Measurements from ENCODE around the gene ETS1.

ETS1 gene

DNA sequence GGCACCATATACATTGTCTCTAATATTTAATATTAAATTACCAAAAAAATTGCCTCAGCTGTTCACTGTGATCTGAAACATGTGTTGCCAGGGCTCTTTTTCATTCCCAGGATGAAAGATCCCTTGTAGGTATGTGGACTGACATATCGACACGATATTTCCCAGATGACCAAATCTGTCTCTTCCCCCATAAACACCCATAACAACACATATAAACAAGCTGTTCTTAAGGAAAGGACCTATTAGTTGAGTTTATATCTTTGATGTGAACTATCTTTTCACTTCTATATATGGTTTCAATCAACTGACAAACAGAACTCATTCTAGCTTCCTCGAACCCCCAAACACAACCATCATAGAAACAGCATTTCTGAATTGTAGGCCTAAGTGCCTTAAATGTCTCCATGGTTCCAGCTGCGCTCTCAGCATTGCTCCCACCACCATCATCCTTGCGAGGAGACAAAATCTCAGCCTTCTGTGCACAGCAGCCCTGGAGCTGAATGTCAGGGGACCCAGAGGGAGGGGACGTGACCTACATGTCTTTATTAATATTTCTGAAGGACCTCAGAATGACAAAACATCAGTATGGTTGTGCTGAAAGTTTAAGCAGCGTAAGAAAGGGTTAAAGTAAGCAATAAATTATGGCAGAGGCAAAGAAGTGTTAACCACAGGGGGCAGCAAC lies 67.0 kb downstream of the ETS1 start:
- peak overlapping the region; percentile 92 for H3K27ac Mint-ChIP-seq
- H3K4me1 Mint-ChIP-seq (ENCODE audit: low read depth): peaks cover 60% of the 10 kb centered on the region
- no peaks in the 10 kb centered on the region for H3K27me3 Mint-ChIP-seq
- H3K4me3 Mint-ChIP-seq: peak overlapping the region; percentile 94
- no peaks in the 10 kb centered on the region for H3K9me3 Mint-ChIP-seq
- peaks cover 61% of the 10 kb centered on the region for H3K36me3 Mint-ChIP-seq (ENCODE audit: low read depth)

GRCh38 chr11:128519338-128519737 lies 68.0 kb downstream of the ETS1 start:
- H3K27ac Mint-ChIP-seq: peak overlapping the region; percentile 92
- H3K9me3 Mint-ChIP-seq: no peaks in the 10 kb centered on the region
- peaks cover 60% of the 10 kb centered on the region for H3K4me1 Mint-ChIP-seq (ENCODE audit: low read depth)
- peak overlapping the region; percentile 94 for H3K4me3 Mint-ChIP-seq
- H3K36me3 Mint-ChIP-seq (ENCODE audit: low read depth): peaks cover 71% of the 10 kb centered on the region
- no peaks in the 10 kb centered on the region for H3K27me3 Mint-ChIP-seq

GRCh38 chr11:128518493-128519207 lies 68.7 kb downstream of the ETS1 start:
- peak overlapping the region; percentile 92 for H3K27ac Mint-ChIP-seq
- peaks cover 60% of the 10 kb centered on the region for H3K4me1 Mint-ChIP-seq (ENCODE audit: low read depth)
- peaks cover 78% of the 10 kb centered on the region for H3K36me3 Mint-ChIP-seq (ENCODE audit: low read depth)
- no peaks in the 10 kb centered on the region for H3K27me3 Mint-ChIP-seq
- peak overlapping the region; percentile 94 for H3K4me3 Mint-ChIP-seq
- H3K9me3 Mint-ChIP-seq: no peaks in the 10 kb centered on the region

DNA sequence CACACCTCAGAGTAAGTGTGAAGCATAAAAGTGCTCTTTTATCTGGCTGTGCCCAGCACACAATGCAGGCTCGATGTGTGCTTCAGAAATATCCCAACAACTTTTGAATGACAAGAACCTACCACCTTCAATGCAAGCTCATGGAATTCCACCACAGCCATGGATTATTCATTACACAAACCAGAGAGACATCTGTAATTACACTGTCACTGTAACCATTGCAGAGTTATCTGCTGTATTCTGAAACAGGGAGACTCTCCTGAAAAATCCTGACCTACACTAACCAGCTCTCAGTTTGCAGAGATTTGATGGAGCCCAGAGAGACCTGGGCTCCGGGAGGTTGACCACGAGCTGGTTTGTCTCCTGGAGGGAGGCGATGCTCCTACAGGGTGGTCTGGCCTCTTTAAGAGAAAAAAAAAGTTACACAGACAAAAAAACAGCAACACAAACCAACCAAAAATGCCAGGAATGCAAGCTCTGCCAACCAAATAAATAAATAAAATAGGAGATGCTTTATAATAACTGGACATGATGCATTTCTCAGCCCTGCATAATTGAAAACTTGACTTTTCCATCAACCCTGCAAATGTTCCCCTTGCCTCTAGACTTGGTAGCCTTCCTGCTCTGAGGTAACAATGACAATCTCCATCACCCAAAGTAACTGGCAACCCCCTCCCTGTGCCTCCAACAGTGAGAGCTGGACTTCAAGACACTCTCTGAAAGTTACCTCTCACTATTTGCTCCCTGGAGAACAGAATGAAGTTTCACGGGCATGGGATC lies 69.7 kb downstream of the ETS1 start:
- peak overlapping the region; percentile 94 for H3K4me3 Mint-ChIP-seq
- peaks cover 60% of the 10 kb centered on the region for H3K4me1 Mint-ChIP-seq (ENCODE audit: low read depth)
- H3K36me3 Mint-ChIP-seq (ENCODE audit: low read depth): peaks cover 88% of the 10 kb centered on the region
- H3K27me3 Mint-ChIP-seq: no peaks in the 10 kb centered on the region
- peak overlapping the region; percentile 92 for H3K27ac Mint-ChIP-seq
- no peaks in the 10 kb centered on the region for H3K9me3 Mint-ChIP-seq

DNA sequence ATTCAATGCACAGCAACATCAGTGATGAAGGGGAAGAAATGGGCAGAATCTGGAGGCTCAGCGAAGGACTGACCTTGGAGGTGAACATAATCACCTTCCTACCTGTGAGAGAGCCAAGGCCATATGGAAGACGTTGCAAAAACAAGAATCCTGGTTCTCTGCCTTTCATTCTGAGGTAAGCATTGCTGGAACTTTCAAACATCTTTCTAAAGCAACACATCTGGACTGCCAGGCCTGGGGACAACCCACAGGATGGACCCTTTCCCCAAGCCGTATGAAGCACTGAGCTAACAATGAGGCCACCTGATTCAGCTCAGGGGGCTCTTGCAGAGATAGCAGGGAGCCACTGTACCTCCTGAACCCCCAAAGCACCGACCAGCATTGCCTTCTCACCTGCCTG lies 70.5 kb downstream of the ETS1 start:
- H3K4me1 Mint-ChIP-seq (ENCODE audit: low read depth): peaks cover 65% of the 10 kb centered on the region

GRCh38 chr11:128515826-128516778 lies 71.3 kb downstream of the ETS1 start:
- Mint-ChIP-seq H3K4me1 (ENCODE audit: low read depth) (peaks cover 73% of the 10 kb centered on the region), H3K27ac (peak overlapping the region; percentile 92), H3K4me3 (peak overlapping the region; percentile 94), H3K36me3 (ENCODE audit: low read depth) (peaks cover 99% of the 10 kb centered on the region), H3K27me3 (no peaks in the 10 kb centered on the region), H3K9me3 (no peaks in the 10 kb centered on the region)

More for the DNA sequence above, 70.5 kb downstream of the ETS1 start:
- Mint-ChIP-seq H3K9me3 (no peaks in the 10 kb centered on the region), H3K36me3 (ENCODE audit: low read depth) (peaks cover 95% of the 10 kb centered on the region), H3K4me3 (peak overlapping the region; percentile 94), H3K27me3 (no peaks in the 10 kb centered on the region), H3K27ac (peak overlapping the region; percentile 92)

GRCh38 chr11:128515086-128515485 lies 72.3 kb downstream of the ETS1 start:
- peak overlapping the region; percentile 92 for H3K27ac Mint-ChIP-seq
- no peaks in the 10 kb centered on the region for H3K9me3 Mint-ChIP-seq
- H3K27me3 Mint-ChIP-seq: no peaks in the 10 kb centered on the region
- H3K36me3 Mint-ChIP-seq (ENCODE audit: low read depth): peaks cover 98% of the 10 kb centered on the region
- H3K4me1 Mint-ChIP-seq (ENCODE audit: low read depth): peaks cover 83% of the 10 kb centered on the region
- peak overlapping the region; percentile 94 for H3K4me3 Mint-ChIP-seq

- H3K4me1 Mint-ChIP-seq (ENCODE audit: low read depth): peaks cover 93% of the 10 kb centered on the region
- H3K27ac Mint-ChIP-seq: peak overlapping the region; percentile 92
- peaks cover 99% of the 10 kb centered on the region for H3K36me3 Mint-ChIP-seq (ENCODE audit: low read depth)
- no peaks in the 10 kb centered on the region for H3K27me3 Mint-ChIP-seq
- peak overlapping the region; percentile 94 for H3K4me3 Mint-ChIP-seq
- no peaks in the 10 kb centered on the region for H3K9me3 Mint-ChIP-seq
These were observed 73.3 kb downstream of the ETS1 start for GRCh38 chr11:128513915-128514681.

DNA sequence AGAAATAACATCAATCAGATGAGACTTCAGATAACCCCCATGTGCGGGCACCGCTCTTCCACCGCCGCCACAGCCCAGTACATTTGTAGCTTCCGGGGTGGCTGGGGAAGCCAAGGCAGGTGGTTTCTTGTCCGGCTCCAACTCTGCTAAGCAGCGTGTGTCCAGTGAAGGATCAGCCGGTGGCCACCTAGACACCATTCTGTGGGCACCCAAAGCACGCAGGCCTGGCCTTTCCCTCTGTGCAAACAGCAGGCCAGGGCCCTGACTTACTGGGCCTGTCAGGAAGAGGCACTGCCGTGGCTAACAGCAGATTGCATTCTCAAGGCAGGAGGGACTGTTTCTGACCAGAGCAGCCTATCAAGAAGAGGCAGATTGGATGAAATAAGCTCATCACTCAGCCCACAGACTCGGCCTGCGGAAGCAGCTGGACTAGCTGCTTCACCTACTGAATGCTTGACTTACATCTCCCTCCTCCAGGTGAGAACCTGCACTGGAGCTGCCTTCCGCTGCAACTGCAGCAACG lies 74.8 kb downstream of the ETS1 start:
- Mint-ChIP-seq H3K4me1 (ENCODE audit: low read depth) (peaks cover 98% of the 10 kb centered on the region), H3K9me3 (no peaks in the 10 kb centered on the region), H3K36me3 (ENCODE audit: low read depth) (peaks cover 93% of the 10 kb centered on the region)

GRCh38 chr11:128511712-128512111 lies 75.6 kb downstream of the ETS1 start:
- Mint-ChIP-seq H3K36me3 (ENCODE audit: low read depth) (peaks cover 87% of the 10 kb centered on the region), H3K9me3 (no peaks in the 10 kb centered on the region), H3K4me3 (peak overlapping the region; percentile 94)

More for the DNA sequence above, 74.8 kb downstream of the ETS1 start:
- no peaks in the 10 kb centered on the region for H3K27me3 Mint-ChIP-seq
- H3K4me3 Mint-ChIP-seq: peak overlapping the region; percentile 94
- H3K27ac Mint-ChIP-seq: peak overlapping the region; percentile 92

GRCh38 chr11:128509621-128510389 lies 77.6 kb downstream of the ETS1 start:
- H3K27me3 Mint-ChIP-seq: no peaks in the 10 kb centered on the region
- H3K4me1 Mint-ChIP-seq (ENCODE audit: low read depth): peaks cover 98% of the 10 kb centered on the region
- H3K4me3 Mint-ChIP-seq: peak overlapping the region; percentile 94
- H3K9me3 Mint-ChIP-seq: no peaks in the 10 kb centered on the region
- H3K27ac Mint-ChIP-seq: peak overlapping the region; percentile 99
- H3K36me3 Mint-ChIP-seq (ENCODE audit: low read depth): peaks cover 85% of the 10 kb centered on the region

More at GRCh38 chr11:128511712-128512111, 75.6 kb downstream of the ETS1 start:
- Mint-ChIP-seq H3K27ac (peak overlapping the region; percentile 92), H3K27me3 (no peaks in the 10 kb centered on the region), H3K4me1 (ENCODE audit: low read depth) (peaks cover 98% of the 10 kb centered on the region)

- H3K36me3 Mint-ChIP-seq (ENCODE audit: low read depth): peaks cover 78% of the 10 kb centered on the region
- peaks cover 98% of the 10 kb centered on the region for H3K4me1 Mint-ChIP-seq (ENCODE audit: low read depth)
- no peaks in the 10 kb centered on the region for H3K9me3 Mint-ChIP-seq
- H3K27me3 Mint-ChIP-seq: no peaks in the 10 kb centered on the region
- H3K27ac Mint-ChIP-seq: peak overlapping the region; percentile 99
- H3K4me3 Mint-ChIP-seq: peak overlapping the region; percentile 94
These were observed 78.4 kb downstream of the ETS1 start for GRCh38 chr11:128508770-128509510.
